CD14-positive monocyte (primary cell): ENCODE results near the gene ZBTB39. TPM values are rescaled to one million over a fixed set of nuclear protein-coding genes. Genes with fewer than 3 reads are reported as not detected.

ENCODE experiments used
- DNase-seq, 3 donors: peaks; one replicate each; pipeline ENCODE4 v3.0.0-alpha.2; 2011 to 2022
- H2AFZ ChIP-seq: 2 replicates; pipeline ENCODE4 v1.6.0; 2012; ENCODE audit warnings: mild to moderate bottlenecking, low read depth, low read length, inconsistent platforms; ENCODE audit not compliant: insufficient read depth, poor library complexity, severe bottlenecking
- H3K27ac ChIP-seq, 2 donors: 1 replicate in 1 of 2; 2 replicates in 1 of 2; pipeline ENCODE4 v1.5.1; 2012 to 2013; ENCODE audit warnings: low read length in 2 of 2, control low read depth in 1 of 2, inconsistent platforms in 1 of 2, low read depth in 1 of 2, mild to moderate bottlenecking in 1 of 2
- H3K27me3 ChIP-seq, 2 donors: one replicate each; pipeline versions ENCODE4 v1.6.0 to v1.6.1; 2011 to 2013; ENCODE audit warnings: low read length in 2 of 2; ENCODE audit not compliant: control insufficient read depth in 2 of 2, insufficient read depth in 2 of 2
- H3K36me3 ChIP-seq, 2 donors: replicated peaks in 1 of 2; 1 replicate in 1 of 2; 2 replicates in 1 of 2; pipeline versions ENCODE4 v1.5.1 to v1.6.1; 2012 to 2013; ENCODE audit warnings: low read length in 2 of 2, control low read depth in 1 of 2, inconsistent platforms in 1 of 2, mild to moderate bottlenecking in 1 of 2; ENCODE audit not compliant: insufficient read depth in 2 of 2, control insufficient read depth in 1 of 2
- H3K4me1 ChIP-seq, 2 donors: 1 replicate in 1 of 2; 2 replicates in 1 of 2; pipeline versions ENCODE4 v1.5.1 to v1.6.1; 2012 to 2013; ENCODE audit warnings: low read length in 2 of 2, control low read depth in 1 of 2, inconsistent platforms in 1 of 2, mild to moderate bottlenecking in 1 of 2, moderate library complexity in 1 of 2; ENCODE audit not compliant: insufficient read depth in 2 of 2, control insufficient read depth in 1 of 2
- H3K4me2 ChIP-seq: replicated peaks from 2 replicates; pipeline ENCODE3; 2012; ENCODE audit warnings: low read length, moderate library complexity, mild to moderate bottlenecking; ENCODE audit not compliant: poor library complexity, severe bottlenecking; ENCODE audit errors: extremely low read depth
- H3K4me3 ChIP-seq, 3 experiments: fragments of 200-600 bp in 1 of 3; sonication (generic) in 1 of 3; replicated peaks in 1 of 3; 1 replicate in 2 of 3; 2 replicates in 1 of 3; pipeline ENCODE4 v1.5.1; 2011 to 2013; ENCODE audit warnings: low read length in 3 of 3, mild to moderate bottlenecking in 3 of 3, control low read depth in 2 of 3, low read depth in 2 of 3, inconsistent platforms in 1 of 3, moderate library complexity in 1 of 3
- H3K79me2 ChIP-seq: 2 replicates; pipeline ENCODE4 v1.6.0; 2012; ENCODE audit warnings: mild to moderate bottlenecking, control low read depth, inconsistent platforms, low read length, moderate library complexity; ENCODE audit not compliant: insufficient read depth
- H3K9ac ChIP-seq: 2 replicates; pipeline ENCODE4 v1.6.0; 2017; ENCODE audit warnings: low read length, mild to moderate bottlenecking; ENCODE audit not compliant: insufficient read depth, poor library complexity, severe bottlenecking
- H3K9me3 ChIP-seq, 2 donors: replicated peaks in 1 of 2; 1 replicate in 1 of 2; 2 replicates in 1 of 2; pipeline versions ENCODE4 v1.5.1 to v1.6.1; 2012 to 2013; ENCODE audit warnings: low read length in 2 of 2, control low read depth in 1 of 2; ENCODE audit not compliant: control insufficient read depth in 1 of 2, insufficient read depth in 1 of 2
- H4K20me1 ChIP-seq: 2 replicates; pipeline ENCODE4 v1.6.0; 2012; ENCODE audit warnings: mild to moderate bottlenecking, low read length, control low read depth, moderate library complexity; ENCODE audit not compliant: insufficient read depth
- H3K27ac Mint-ChIP-seq, 7 donors: one replicate each; pipeline ENCODE4 v1.8.0; 2020; ENCODE audit warnings: mild to moderate bottlenecking in 7 of 7, mixed read lengths in 7 of 7, moderate library complexity in 6 of 7, inconsistent platforms in 2 of 7
- H3K27me3 Mint-ChIP-seq, 3 donors: one replicate each; pipeline ENCODE4 v1.8.0; 2021 to 2022; ENCODE audit warnings: low read depth in 3 of 3, mild to moderate bottlenecking in 3 of 3, mixed read lengths in 3 of 3, moderate library complexity in 3 of 3, inconsistent platforms in 1 of 3
- H3K36me3 Mint-ChIP-seq, 2 donors: one replicate each; pipeline ENCODE4 v1.8.0; 2020; ENCODE audit warnings: mixed read lengths in 2 of 2, inconsistent platforms in 1 of 2, mild to moderate bottlenecking in 1 of 2
- H3K4me1 Mint-ChIP-seq: one replicate; pipeline ENCODE4 v1.8.0; 2020; ENCODE audit warnings: mild to moderate bottlenecking, mixed read lengths
- H3K4me3 Mint-ChIP-seq, 2 donors: one replicate each; pipeline ENCODE4 v1.8.0; 2020; ENCODE audit warnings: mild to moderate bottlenecking in 2 of 2, mixed read lengths in 2 of 2, moderate library complexity in 1 of 2
- H3K9me3 Mint-ChIP-seq, 7 donors: one replicate each; pipeline ENCODE4 v1.8.0; 2020 to 2022; ENCODE audit warnings: mixed read lengths in 7 of 7, mild to moderate bottlenecking in 6 of 7, moderate library complexity in 6 of 7, inconsistent platforms in 2 of 7
- CTCF ChIP-seq: fragments of 200-600 bp; IDR thresholded peaks from one replicate; pipeline ENCODE4 v1.8.0; 2022; ENCODE audit warnings: antibody characterized with exemption, mild to moderate bottlenecking
- whole genome bisulfite sequencing: methylation state at CpG from one replicate; pipeline ENCODE4 v1.1.5; 2013; ENCODE audit warnings: missing lambda C conversion rate; ENCODE audit not compliant: insufficient coverage; 5-methylcytosine and 5-hydroxymethylcytosine counted together
- intact Hi-C, 2 donors: fragments of 100-400 bp; cut with micrococcal nuclease; formaldehyde crosslinking; loops; one replicate each; pipeline versions ENCODE4 v1.15.0 to v1.15.1; 2023
- polyA plus RNA-seq, 3 donors: library from polyadenylated mRNA; depleted of rRNA in 1 of 3; unstranded in 2 of 3; stranded (reverse) in 1 of 3; fragments of 300-500 nt in 2 of 3; fragments of >200 nt in 1 of 3; fragmentation: Illumina TruSeq in 2 of 3; gene quantifications; 1 replicate in 2 of 3; 2 replicates in 1 of 3; pipeline ENCODE4 v1.2.3, GENCODE V29; 2012 to 2021

ZBTB39 gene
- polyA plus RNA-seq, 3 donors, result 0.65 to 3.7 (median 1.2) TPM

DNA sequence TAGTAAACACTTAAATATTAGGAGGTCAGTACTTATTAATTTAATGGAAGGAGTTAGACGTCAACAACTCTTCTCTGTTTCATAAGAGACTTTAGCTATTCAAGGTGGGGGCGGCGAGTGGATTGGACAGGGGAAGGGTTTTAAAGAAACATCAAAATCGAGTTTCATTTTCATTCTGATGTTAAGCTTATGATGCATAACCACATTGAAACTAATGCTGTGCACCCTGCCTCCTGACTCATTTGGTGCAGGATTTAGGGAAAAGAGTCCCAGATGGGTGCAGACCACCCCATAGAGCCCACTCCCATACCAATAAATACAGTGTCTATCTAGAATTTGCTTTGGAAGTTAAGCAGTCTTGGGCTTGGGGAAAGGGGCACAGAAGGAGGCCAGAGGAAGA lies 7.4 kb downstream of the ZBTB39 start:
- Mint-ChIP-seq H3K27ac (no peak overlapping the region), H3K4me1 (peaks cover 4% of the 10 kb centered on the region), H3K4me3 (no peak overlapping the region), H3K36me3 (peaks cover 52 to 68% of the 10 kb centered on the region in 2 donors), H3K9me3 (no peaks in the 10 kb centered on the region), H3K27me3 (peaks cover 0 to 5% (median 0%) of the 10 kb centered on the region in 3 donors)
- no peaks in the 10 kb centered on the region for H3K27me3 ChIP-seq
- DNase-seq, result no peak
- peaks cover 11% of the 10 kb centered on the region for H4K20me1 ChIP-seq
- no peak overlapping the region for H3K9ac ChIP-seq
- intact Hi-C loops, result no loop called here
- H3K9me3 ChIP-seq, result no peaks in the 10 kb centered on the region
- no peak overlapping the region for H2AFZ ChIP-seq
- TF ChIP-seq CTCF, result no peak
- H3K79me2 ChIP-seq, result no peaks in the 10 kb centered on the region
- no peak overlapping the region for H3K4me2 ChIP-seq
- H3K4me1 ChIP-seq, result no peaks in the 10 kb centered on the region
- no peak overlapping the region for H3K27ac ChIP-seq
- H3K36me3 ChIP-seq, result peaks cover 33 to 56% of the 10 kb centered on the region in 2 donors
- WGBS, result 100% methylated on average over 2 of the region's 4 CpGs
- no peak overlapping the region for H3K4me3 ChIP-seq

DNA sequence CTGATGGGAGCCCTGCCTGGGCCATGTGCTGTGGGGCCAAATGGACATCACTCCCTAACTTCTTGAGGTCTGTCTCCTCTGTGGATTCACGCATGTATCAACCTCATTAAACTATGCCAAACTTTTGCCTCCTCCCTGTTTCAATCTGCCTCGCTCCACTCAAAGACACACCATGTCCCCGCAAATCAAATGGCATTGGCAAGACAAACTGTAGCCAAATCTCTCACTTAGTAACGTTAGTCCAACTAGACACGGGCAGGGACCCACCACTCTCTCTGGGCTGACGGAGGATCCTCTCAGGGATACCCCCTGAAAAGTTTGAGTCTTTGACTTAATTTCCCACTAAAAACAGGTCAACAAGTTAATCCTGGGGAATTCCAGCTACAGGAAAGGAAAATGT lies 8.0 kb downstream of the ZBTB39 start:
- peaks cover 26 to 50% of the 10 kb centered on the region in 2 donors for H3K36me3 ChIP-seq
- no peaks in the 10 kb centered on the region for H3K79me2 ChIP-seq
- Mint-ChIP-seq H3K36me3 (peaks cover 45 to 61% of the 10 kb centered on the region in 2 donors), H3K27me3 (peaks cover 0 to 5% (median 3%) of the 10 kb centered on the region in 3 donors), H3K4me1 (peaks cover 4% of the 10 kb centered on the region), H3K4me3 (no peak overlapping the region), H3K9me3 (no peaks in the 10 kb centered on the region), H3K27ac (no peak overlapping the region)
- no peak overlapping the region for H3K27ac ChIP-seq
- H3K4me2 ChIP-seq, result no peak overlapping the region
- 98% methylated on average over 5 of the region's 6 CpGs for WGBS
- H3K9ac ChIP-seq, result no peak overlapping the region
- H3K4me3 ChIP-seq, result no peak overlapping the region
- TF ChIP-seq CTCF, result no peak
- H4K20me1 ChIP-seq, result peaks cover 10% of the 10 kb centered on the region
- H2AFZ ChIP-seq, result no peak overlapping the region
- intact Hi-C loops, result no loop called here
- no peaks in the 10 kb centered on the region for H3K4me1 ChIP-seq
- no peaks in the 10 kb centered on the region for H3K9me3 ChIP-seq
- DNase-seq, result no peak
- H3K27me3 ChIP-seq, result no peaks in the 10 kb centered on the region
